GM18517 (cell line): Measurements from ENCODE around the gene TTC28.
"Not testable (repeated sequence)": the region's sequence is repeated elsewhere in the genome, so short reads cannot be mapped to it uniquely, and the experiment has no call there.

Experiments used
- ATAC-seq: cut with Tn5 transposase; IDR thresholded peaks from one replicate; pipeline ENCODE4 v1.9.1; 2021; ENCODE audit warnings: mild to moderate bottlenecking, moderate library complexity; ENCODE audit not compliant: unreplicated experiment

The TTC28 gene

GRCh38 chr22:28679611-28680287 lies at the start of gene TTC28:
TSS of gene TTC28 (minus strand) at chr22:28679840. CDS start at chr22:28679723, 117 bp downstream.
- ATAC-seq: not testable (repeated sequence)

GRCh38 chr22:28728621-28729313 lies 49.1 kb upstream of the TTC28 start:
- no peak for ATAC-seq

- no peak for ATAC-seq
These were observed 48.4 kb upstream of the TTC28 start for GRCh38 chr22:28728002-28728401.

GRCh38 chr22:28718044-28718443 lies 38.4 kb upstream of the TTC28 start:
- no peak for ATAC-seq

- no peak for ATAC-seq
These were observed 37.0 kb upstream of the TTC28 start for GRCh38 chr22:28716686-28717085.

GRCh38 chr22:28715611-28716010 lies 36.0 kb upstream of the TTC28 start:
- ATAC-seq: no peak

- no peak for ATAC-seq
These were observed 34.5 kb upstream of the TTC28 start for GRCh38 chr22:28714043-28714628.

GRCh38 chr22:28711820-28712777 lies 32.5 kb upstream of the TTC28 start:
- no peak for ATAC-seq

GRCh38 chr22:28711341-28711740 lies 31.7 kb upstream of the TTC28 start:
- no peak for ATAC-seq

GRCh38 chr22:28710576-28711191 lies 31.0 kb upstream of the TTC28 start:
- no peak for ATAC-seq

GRCh38 chr22:28710107-28710506 lies 30.5 kb upstream of the TTC28 start:
- no peak for ATAC-seq

- ATAC-seq: no peak
These were observed 27.2 kb upstream of the TTC28 start for GRCh38 chr22:28706845-28707244.

- no peak for ATAC-seq
These were observed 23.8 kb upstream of the TTC28 start for GRCh38 chr22:28703436-28703835.

- ATAC-seq: no peak
These were observed 23.3 kb upstream of the TTC28 start for GRCh38 chr22:28702891-28703290.

GRCh38 chr22:28693041-28693760 lies 13.6 kb upstream of the TTC28 start:
- ATAC-seq: not testable (repeated sequence)

- ATAC-seq: not testable (repeated sequence)
These were observed 10.2 kb upstream of the TTC28 start for GRCh38 chr22:28689796-28690195.

- not testable (repeated sequence) for ATAC-seq
These were observed 3.3 kb upstream of the TTC28 start for GRCh38 chr22:28682966-28683365.

- ATAC-seq: not testable (repeated sequence)
These were observed 1.3 kb upstream of the TTC28 start for GRCh38 chr22:28680813-28681490.
